Spleen (tissue), 11 donors: ENCODE results near the gene PLAC1. TPM values are rescaled to one million over a fixed set of nuclear protein-coding genes. Genes with fewer than 3 reads are reported as not detected.

ENCODE experiments used
- DNase-seq: peaks from one replicate; pipeline ENCODE4 v3.0.0-alpha.2; 2020
- H3K27ac ChIP-seq, 8 donors: fragments of 200-600 bp; sonication (generic) in 7 of 8; 1 replicate in 4 of 8; 2 replicates in 4 of 8; pipeline versions ENCODE4 v1.5.0 to v1.8.0; 2016 to 2021; ENCODE audit warnings: inconsistent platforms in 4 of 8, mild to moderate bottlenecking in 4 of 8, moderate library complexity in 1 of 8
- H3K27me3 ChIP-seq, 7 donors: fragments of 200-600 bp; sonication (generic) in 6 of 7; replicated peaks in 1 of 7; 1 replicate in 4 of 7; 2 replicates in 3 of 7; pipeline versions ENCODE4 v1.5.0 to v1.8.0; 2016 to 2021; ENCODE audit warnings: inconsistent platforms in 3 of 7, mild to moderate bottlenecking in 1 of 7
- H3K36me3 ChIP-seq, 6 donors: fragments of 200-600 bp; sonication (generic) in 5 of 6; 1 replicate in 4 of 6; 2 replicates in 2 of 6; pipeline versions ENCODE4 v1.5.0 to v1.8.0; 2016 to 2021; ENCODE audit warnings: inconsistent platforms in 2 of 6
- H3K4me1 ChIP-seq, 6 donors: fragments of 200-600 bp; sonication (generic) in 5 of 6; 1 replicate in 3 of 6; 2 replicates in 3 of 6; pipeline versions ENCODE4 v1.5.0 to v1.8.0; 2016 to 2021; ENCODE audit warnings: inconsistent platforms in 3 of 6
- H3K4me3 ChIP-seq, 8 donors: fragments of 200-600 bp; sonication (generic) in 7 of 8; 1 replicate in 4 of 8; 2 replicates in 4 of 8; pipeline versions ENCODE4 v1.5.0 to v1.8.0; 2016 to 2021; ENCODE audit warnings: inconsistent platforms in 4 of 8, mild to moderate bottlenecking in 4 of 8, moderate library complexity in 2 of 8
- H3K9me3 ChIP-seq, 8 donors: fragments of 200-600 bp; sonication (generic) in 7 of 8; 1 replicate in 4 of 8; 2 replicates in 4 of 8; pipeline versions ENCODE4 v1.5.0 to v1.8.0; 2016 to 2021; ENCODE audit warnings: inconsistent platforms in 4 of 8
- CTCF ChIP-seq, 11 experiments: fragments of 200-600 bp in 7 of 11; fragments of 450-650 bp in 4 of 11; sonication (generic) in 4 of 11; IDR thresholded peaks in 8 of 11; conservative IDR thresholded peaks in 3 of 11; 1 replicate in 7 of 11; 2 replicates in 4 of 11; pipeline versions ENCODE4 v1.4.0 to v1.8.0; 2016 to 2021; ENCODE audit warnings: antibody characterized with exemption in 11 of 11, inconsistent platforms in 4 of 11, mild to moderate bottlenecking in 1 of 11
- POLR2A ChIP-seq, 3 donors: fragments of 450-650 bp; IDR thresholded peaks; one replicate each; pipeline ENCODE4 v1.5.1; 2017; ENCODE audit warnings: antibody characterized with exemption in 3 of 3, mild to moderate bottlenecking in 1 of 3
- POLR2AphosphoS5 ChIP-seq, 3 donors: sonication (generic); formaldehyde crosslinking; IDR thresholded peaks; one replicate each; pipeline ENCODE4 v1.5.1; 2017; ENCODE audit warnings: antibody characterized with exemption in 3 of 3
- WGBS, 5 donors: extraction: QIAGEN DNeasy Blood & Tissue Kit in 3 of 5; methylation state at CpG; one replicate each; pipeline versions ENCODE4 v1.1.5 to v1.1.7; 2013 to 2018; 5-methylcytosine and 5-hydroxymethylcytosine counted together
- intact Hi-C: fragments of 100-400 bp; cut with DNase I; formaldehyde crosslinking; loops from one replicate; pipeline ENCODE4 v1.15.0; 2023; ENCODE audit warnings: low total_unique reads
- polyA plus RNA-seq, 3 donors: library from polyadenylated mRNA; stranded (reverse); fragments of 200-250 nt; gene quantifications; one replicate each; pipeline ENCODE4 v1.2.1, GENCODE V29; 2013
- total RNA-seq, 7 donors: library from RNA; depleted of rRNA in 3 of 7; stranded (reverse); fragments of >200 nt in 3 of 7; fragmentation: NEBNext Ultra II Directional in 4 of 7; extraction: Animal tissue kit (Norgen Biotek cat#: 25700) in 4 of 7; gene quantifications; one replicate each; pipeline versions ENCODE4 v1.1.0 to v1.2.1, GENCODE V29; 2016 to 2021
- donor health status: healthy with polysubstance abuse.
- donor health status: DM: no; HTN: no; CAD: no; lungs with moderate emphysema.
- donor health status: DM: no; HTN: no; CAD: no.
- donor health status: Bipolar disorder and iron deficiency.
- donor health status: healthy.
- donor health status: DM: no; HTN: no; CAD: no.
- donor health status: DM: yes; HTN: yes; CAD: no.

Gene PLAC1
- total and polyA plus RNA-seq, 10 donors, result not detected

- DNase-seq, result no peak
- Histone ChIP-seq H3K27ac (no peak overlapping the region), H3K36me3 (no peaks in the 10 kb centered on the region), H3K27me3 (peaks cover 0 to 12% (median 0%) of the 10 kb centered on the region in 7 donors), H3K4me1 (no peaks in the 10 kb centered on the region), H3K9me3 (no peaks in the 10 kb centered on the region), H3K4me3 (no peak overlapping the region)
- TF ChIP-seq POLR2AphosphoS5 (IDR thresholded peaks at IDR 0.05), result no peak
- no peak for TF ChIP-seq POLR2A (IDR thresholded peaks at IDR 0.05)
- TF ChIP-seq CTCF (IDR thresholded peaks at IDR 0.05 in 8 of 11, conservative IDR thresholded peaks at IDR 0.05 in 3 of 11), result no peak
- intact Hi-C loops, result no loop called here
- 88 to 100% (median 98%) methylated on average over 3 to 4 of the region's 4 CpGs for WGBS, 5 donors
Measured at GRCh38 chrX:134649770-134650169, 8.5 kb downstream of the PLAC1 start.

- no peak for DNase-seq
- H3K27me3 ChIP-seq, result peaks cover 0 to 12% (median 0%) of the 10 kb centered on the region in 7 donors
- no peak overlapping the region for H3K27ac ChIP-seq
- no peak for TF ChIP-seq POLR2AphosphoS5 (IDR thresholded peaks at IDR 0.05)
- TF ChIP-seq POLR2A (IDR thresholded peaks at IDR 0.05), result no peak
- no peak for TF ChIP-seq CTCF (IDR thresholded peaks at IDR 0.05 in 8 of 11, conservative IDR thresholded peaks at IDR 0.05 in 3 of 11)
- H3K4me1 ChIP-seq, result no peaks in the 10 kb centered on the region
- intact Hi-C loops, result no loop called here
- no peak overlapping the region for H3K4me3 ChIP-seq
- no peaks in the 10 kb centered on the region for H3K36me3 ChIP-seq
- no peaks in the 10 kb centered on the region for H3K9me3 ChIP-seq
- WGBS, 5 donors, result 67 to 89% (median 85%) methylated on average over 2 of the region's 2 CpGs
Measured at GRCh38 chrX:134647477-134647877, 10.8 kb downstream of the PLAC1 start.

- intact Hi-C loops, result no loop called here
- no peak overlapping the region for H3K4me3 ChIP-seq
- WGBS, 5 donors, result 62 to 86% (median 70%) methylated on average over 4 of the region's 4 CpGs
Measured at GRCh38 chrX:134646691-134647090, 11.6 kb downstream of the PLAC1 start.

GRCh38 chrX:134645936-134646543 is 12.2 kb downstream of the PLAC1 start:
- Histone ChIP-seq H3K4me1 (no peaks in the 10 kb centered on the region), H3K4me3 (no peak overlapping the region), H3K27ac (peak overlapping the region in 1 of 8 donors; percentile 30), H3K36me3 (no peaks in the 10 kb centered on the region), H3K27me3 (peaks cover 0 to 13% (median 0%) of the 10 kb centered on the region in 7 donors), H3K9me3 (no peaks in the 10 kb centered on the region)
- TF ChIP-seq POLR2A (IDR thresholded peaks at IDR 0.05) (no peak), CTCF (IDR thresholded peaks at IDR 0.05 in 8 of 11, conservative IDR thresholded peaks at IDR 0.05 in 3 of 11) (no peak), POLR2AphosphoS5 (IDR thresholded peaks at IDR 0.05) (no peak)
- intact Hi-C loops, result no loop called here
- DNase-seq, result no peak
- WGBS, 5 donors, result 58 to 76% (median 68%) methylated on average over 6 of the region's 6 CpGs

More at GRCh38 chrX:134646691-134647090, 11.6 kb downstream of the PLAC1 start:
- Histone ChIP-seq H3K36me3 (no peaks in the 10 kb centered on the region), H3K4me1 (no peaks in the 10 kb centered on the region), H3K27ac (peak overlapping the region in 1 of 8 donors; percentile 30), H3K9me3 (no peaks in the 10 kb centered on the region), H3K27me3 (peaks cover 0 to 12% (median 0%) of the 10 kb centered on the region in 7 donors)
- TF ChIP-seq POLR2AphosphoS5 (IDR thresholded peaks at IDR 0.05), result no peak
- no peak for TF ChIP-seq POLR2A (IDR thresholded peaks at IDR 0.05)
- DNase-seq, result no peak
